Dermis microvascular lymphatic vessel endothelial cell (primary cell): ENCODE measurements around the gene BPGM. TPM values are rescaled to one million over a fixed set of nuclear protein-coding genes. Genes with fewer than 3 reads are reported as not detected.
A peak's percentile ranks its signal among the peaks of the same experiment; 100 is the strongest.

ENCODE experiments used
- DNase-seq, 2 donors: peaks; one replicate each; pipeline versions ENCODE4 v3.0.0 to v3.0.0-alpha.2; 2010; ENCODE audit warnings: low read depth in 2 of 2
- total RNA-seq: library from RNA; depleted of rRNA; stranded (reverse); fragments of >200 nt; gene quantifications from 2 replicates; pipeline ENCODE4 v1.2.1, GENCODE V29; 2014

Gene BPGM
- total RNA-seq, 1 donor from 2014 or later = 9.8 TPM

- DNase-seq = no peak
Observed at GRCh38 chr7:134696261-134696660, 49.6 kb downstream of the BPGM start.

GRCh38 chr7:134697205-134697886 lies 50.7 kb downstream of the BPGM start:
- DNase-seq = no peak

- DNase-seq = no peak
Observed at GRCh38 chr7:134698481-134698880, 51.8 kb downstream of the BPGM start.

GRCh38 chr7:134699021-134699818 lies 52.6 kb downstream of the BPGM start:
- DNase-seq = no peak

GRCh38 chr7:134699899-134700298 lies 53.2 kb downstream of the BPGM start:
- DNase-seq = no peak

GRCh38 chr7:134701272-134701671 lies 54.6 kb downstream of the BPGM start:
- peak in 1 of 2 donors; percentile 58 for DNase-seq

GRCh38 chr7:134702366-134703240 lies 56.0 kb downstream of the BPGM start:
- DNase-seq = peak in 1 of 2 donors; percentile 34

GRCh38 chr7:134703241-134703594 lies 56.6 kb downstream of the BPGM start:
- DNase-seq = peak in 1 of 2 donors; percentile 19

GRCh38 chr7:134703782-134704181 lies 57.1 kb downstream of the BPGM start:
- DNase-seq = no peak

- no peak for DNase-seq
Observed at GRCh38 chr7:134704827-134705226, 58.2 kb downstream of the BPGM start.

GRCh38 chr7:134705716-134706115 lies 59.1 kb downstream of the BPGM start:
- DNase-seq = no peak

GRCh38 chr7:134706468-134706867 lies 59.8 kb downstream of the BPGM start:
- DNase-seq = no peak

GRCh38 chr7:134707663-134708378 lies 61.2 kb downstream of the BPGM start:
- no peak for DNase-seq

GRCh38 chr7:134708692-134709091 lies 62.0 kb downstream of the BPGM start:
- no peak for DNase-seq

GRCh38 chr7:134709197-134709596 lies 62.5 kb downstream of the BPGM start:
- DNase-seq = peak in 1 of 2 donors; percentile 50

GRCh38 chr7:134710511-134710853 lies 63.8 kb downstream of the BPGM start:
- DNase-seq = no peak

- no peak for DNase-seq
Observed at GRCh38 chr7:134710854-134711624, 64.4 kb downstream of the BPGM start.

GRCh38 chr7:134712196-134712595 lies 65.5 kb downstream of the BPGM start:
- no peak for DNase-seq

- DNase-seq = no peak
Observed at GRCh38 chr7:134714470-134715205, 68.0 kb downstream of the BPGM start.
